Left renal pelvis (tissue), 4 donors: ENCODE data around the gene ZFP69B. TPM values are rescaled to one million over a fixed set of nuclear protein-coding genes. Genes with fewer than 3 reads are reported as not detected.

Source experiments
- polyA plus RNA-seq, 4 donors: library from polyadenylated mRNA; unstranded; fragments of 120-200 nt; gene quantifications; one replicate each; pipeline ENCODE4 v1.2.1, GENCODE V29; 2013; ENCODE audit not compliant: insufficient read length in 4 of 4

The ZFP69B gene
- polyA plus RNA-seq, 4 donors: 5.7 to 6.8 (median 6.0) TPM

Other genes starting within 250 kb of the ZFP69B start
- gene TMCO2, start 202.5 kb upstream of the ZFP69B start, polyA plus RNA-seq: not detected
- 10 to 100 TPM; 48.7 to 74.8 (median 60.7) TPM for gene ZMPSTE24, start 192.2 kb upstream of the ZFP69B start, polyA plus RNA-seq
- 10 to 100 TPM; 10.7 to 35.6 (median 21.0) TPM for gene COL9A2, start 133.2 kb upstream of the ZFP69B start, polyA plus RNA-seq
- 10 to 100 TPM; 19.5 to 26.6 (median 24.5) TPM for gene SMAP2, start 76.7 kb upstream of the ZFP69B start, polyA plus RNA-seq
- gene ZFP69, start 26.8 kb downstream of the ZFP69B start, polyA plus RNA-seq: 1 to 10 TPM; 6.3 to 9.4 (median 8.2) TPM
- 10 to 100 TPM; 11.5 to 14.5 (median 12.8) TPM for gene EXO5, start 58.3 kb downstream of the ZFP69B start, polyA plus RNA-seq
- gene ZNF684, start 81.2 kb downstream of the ZFP69B start, polyA plus RNA-seq: 10 to 100 TPM in 3 of 4 donors, 1 to 10 TPM in 1; 6.5 to 12.8 (median 10.9) TPM
- gene RIMS3, start 215.2 kb downstream of the ZFP69B start, polyA plus RNA-seq: 1 to 10 TPM; 1.4 to 2.8 (median 1.6) TPM
- 100 to 1,000 TPM in 1 of 4 donors, 10 to 100 TPM in 3; 71.0 to 113 (median 96.5) TPM for gene NFYC, start 241.2 kb downstream of the ZFP69B start, polyA plus RNA-seq